ENCODE data around the gene MLLT6. TPM values are rescaled to one million over a fixed set of nuclear protein-coding genes. Genes with fewer than 3 reads are reported as not detected.

Gene MLLT6
- total RNA-seq, 1 experiment from 2014 or later: 50.6 TPM

DNA sequence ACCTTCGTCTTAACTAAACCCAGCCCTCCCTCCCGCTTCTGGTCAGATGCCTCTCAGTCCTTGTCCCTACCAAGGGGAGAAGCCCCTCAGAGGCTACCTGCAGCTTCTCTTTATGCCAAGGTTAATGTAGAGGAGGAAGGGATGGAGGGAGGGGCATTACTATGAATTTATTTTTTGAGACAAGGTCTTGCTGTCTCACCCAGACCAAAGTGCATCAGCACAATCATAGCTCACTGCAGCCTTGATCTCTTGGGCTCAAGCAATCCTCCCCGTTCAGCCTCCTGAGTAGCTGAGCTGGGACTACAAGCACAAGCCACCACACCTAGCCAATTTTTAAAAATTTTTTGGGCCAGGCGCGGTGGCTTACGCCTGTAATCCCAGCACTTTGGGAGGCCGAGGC is 45.7 kb upstream of the MLLT6 start:
- BruUV-seq (replicated peaks): no TSS peak
- no peak for DNase-seq (ENCODE audit: low read depth, low spot score)
- Histone ChIP-seq H3K27ac (ENCODE audit: low read length) (no peak overlapping the region), H3K36me3 (ENCODE audit: control insufficient read depth, insufficient read depth, low read length) (no peaks in the 10 kb centered on the region), H3K27me3 (ENCODE audit: control insufficient read depth, insufficient read depth, low read length) (no peaks in the 10 kb centered on the region), H3K4me3 (ENCODE audit: low read depth in 2 of 2, low read length in 2 of 2) (no peak overlapping the region), H3K9me3 (ENCODE audit: control insufficient read depth, insufficient read depth, low read depth, low read length) (no peaks in the 10 kb centered on the region), H3K4me1 (ENCODE audit: control insufficient read depth, insufficient read depth, low read length) (no peaks in the 10 kb centered on the region)
- ATAC-seq: no peak
- in situ Hi-C loops (cut with HindIII; ENCODE audit: low pct_unique_long_range_greater_than_20kb, low sequenced_read_pairs): no loop called here
- CTCF ChIA-PET: interaction anchor here (0.5 kb wide), 1 partner anchor 95 kb away, joined by 3 read pairs; no protein-coding TSS in a partner anchor
- TF ChIP-seq SIN3A (IDR thresholded peaks at IDR 0.05; ENCODE audit: borderline replicate concordance, insufficient read depth, low read depth, low read length): no peak
- TF ChIP-seq, protein P1, sequence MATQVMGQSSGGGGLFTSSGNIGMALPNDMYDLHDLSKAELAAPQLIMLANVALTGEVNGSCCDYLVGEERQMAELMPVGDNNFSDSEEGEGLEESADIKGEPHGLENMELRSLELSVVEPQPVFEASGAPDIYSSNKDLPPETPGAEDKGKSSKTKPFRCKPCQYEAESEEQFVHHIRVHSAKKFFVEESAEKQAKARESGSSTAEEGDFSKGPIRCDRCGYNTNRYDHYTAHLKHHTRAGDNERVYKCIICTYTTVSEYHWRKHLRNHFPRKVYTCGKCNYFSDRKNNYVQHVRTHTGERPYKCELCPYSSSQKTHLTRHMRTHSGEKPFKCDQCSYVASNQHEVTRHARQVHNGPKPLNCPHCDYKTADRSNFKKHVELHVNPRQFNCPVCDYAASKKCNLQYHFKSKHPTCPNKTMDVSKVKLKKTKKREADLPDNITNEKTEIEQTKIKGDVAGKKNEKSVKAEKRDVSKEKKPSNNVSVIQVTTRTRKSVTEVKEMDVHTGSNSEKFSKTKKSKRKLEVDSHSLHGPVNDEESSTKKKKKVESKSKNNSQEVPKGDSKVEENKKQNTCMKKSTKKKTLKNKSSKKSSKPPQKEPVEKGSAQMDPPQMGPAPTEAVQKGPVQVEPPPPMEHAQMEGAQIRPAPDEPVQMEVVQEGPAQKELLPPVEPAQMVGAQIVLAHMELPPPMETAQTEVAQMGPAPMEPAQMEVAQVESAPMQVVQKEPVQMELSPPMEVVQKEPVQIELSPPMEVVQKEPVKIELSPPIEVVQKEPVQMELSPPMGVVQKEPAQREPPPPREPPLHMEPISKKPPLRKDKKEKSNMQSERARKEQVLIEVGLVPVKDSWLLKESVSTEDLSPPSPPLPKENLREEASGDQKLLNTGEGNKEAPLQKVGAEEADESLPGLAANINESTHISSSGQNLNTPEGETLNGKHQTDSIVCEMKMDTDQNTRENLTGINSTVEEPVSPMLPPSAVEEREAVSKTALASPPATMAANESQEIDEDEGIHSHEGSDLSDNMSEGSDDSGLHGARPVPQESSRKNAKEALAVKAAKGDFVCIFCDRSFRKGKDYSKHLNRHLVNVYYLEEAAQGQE (IDR thresholded peaks at IDR 0.05; ENCODE audit: insufficient read depth in 1 of 2, low read depth in 2 of 2, low read length in 1 of 2): no peak
- TF ChIP-seq TCF7L2 (IDR thresholded peaks at IDR 0.05; ENCODE audit: low read depth, low read length): no peak
- TF ChIP-seq, protein P2, sequence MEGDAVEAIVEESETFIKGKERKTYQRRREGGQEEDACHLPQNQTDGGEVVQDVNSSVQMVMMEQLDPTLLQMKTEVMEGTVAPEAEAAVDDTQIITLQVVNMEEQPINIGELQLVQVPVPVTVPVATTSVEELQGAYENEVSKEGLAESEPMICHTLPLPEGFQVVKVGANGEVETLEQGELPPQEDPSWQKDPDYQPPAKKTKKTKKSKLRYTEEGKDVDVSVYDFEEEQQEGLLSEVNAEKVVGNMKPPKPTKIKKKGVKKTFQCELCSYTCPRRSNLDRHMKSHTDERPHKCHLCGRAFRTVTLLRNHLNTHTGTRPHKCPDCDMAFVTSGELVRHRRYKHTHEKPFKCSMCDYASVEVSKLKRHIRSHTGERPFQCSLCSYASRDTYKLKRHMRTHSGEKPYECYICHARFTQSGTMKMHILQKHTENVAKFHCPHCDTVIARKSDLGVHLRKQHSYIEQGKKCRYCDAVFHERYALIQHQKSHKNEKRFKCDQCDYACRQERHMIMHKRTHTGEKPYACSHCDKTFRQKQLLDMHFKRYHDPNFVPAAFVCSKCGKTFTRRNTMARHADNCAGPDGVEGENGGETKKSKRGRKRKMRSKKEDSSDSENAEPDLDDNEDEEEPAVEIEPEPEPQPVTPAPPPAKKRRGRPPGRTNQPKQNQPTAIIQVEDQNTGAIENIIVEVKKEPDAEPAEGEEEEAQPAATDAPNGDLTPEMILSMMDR (IDR thresholded peaks at IDR 0.05): no peak
- no peak for TF ChIP-seq POLR2AphosphoS5 (IDR thresholded peaks at IDR 0.05; ENCODE audit: low read depth, low read length)
- intact Hi-C loops (cut with micrococcal nuclease; ENCODE audit: unreplicated experiment): no loop called here
- POLR2A ChIA-PET: no interaction called here

DNA sequence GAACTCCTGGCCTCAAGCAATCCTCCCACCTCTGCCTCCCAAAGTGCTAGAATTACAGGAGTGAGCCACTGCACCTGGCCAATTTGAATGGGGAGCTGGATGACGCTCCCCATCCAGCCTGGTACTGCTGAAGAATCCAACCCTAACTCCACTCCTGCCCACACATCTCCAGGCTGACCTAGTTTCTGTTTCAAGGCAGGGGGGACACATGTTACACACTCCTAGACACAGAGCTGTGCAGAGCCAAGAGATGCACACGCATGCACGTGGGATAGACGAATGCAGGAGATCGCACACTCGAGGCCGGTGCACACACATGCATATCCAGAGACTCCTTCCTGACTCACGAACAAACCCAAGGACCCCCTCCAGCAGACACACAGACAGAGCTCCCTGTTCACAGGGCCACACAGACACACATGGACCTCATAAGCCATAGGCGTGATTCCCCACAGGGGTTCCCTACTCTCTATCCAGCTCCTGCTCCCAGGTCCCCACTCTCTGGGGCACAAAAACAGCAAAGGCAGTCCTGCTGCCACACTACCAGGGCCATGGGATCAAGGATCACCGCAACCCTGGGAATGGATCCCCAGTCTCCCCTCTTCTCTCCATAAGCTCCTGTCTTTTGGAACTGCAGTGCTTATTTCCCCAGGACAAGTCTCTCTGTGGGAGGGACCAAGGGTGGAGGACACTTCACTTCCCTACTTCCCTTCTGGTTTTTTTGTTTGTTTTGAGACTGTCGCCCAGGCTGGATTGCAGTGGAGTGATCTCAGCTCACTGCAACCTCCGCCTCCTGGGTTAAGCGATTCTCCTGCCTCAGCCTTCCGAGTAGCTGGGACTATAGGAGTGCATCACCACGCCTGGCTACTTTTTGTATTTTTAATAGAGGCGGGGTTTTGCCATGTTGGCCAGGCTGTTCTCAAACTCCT is 44.7 kb upstream of the MLLT6 start:
- Histone ChIP-seq H3K4me3 (ENCODE audit: low read depth in 2 of 2, low read length in 2 of 2) (no peak overlapping the region), H3K4me1 (ENCODE audit: control insufficient read depth, insufficient read depth, low read length) (no peaks in the 10 kb centered on the region), H3K36me3 (ENCODE audit: control insufficient read depth, insufficient read depth, low read length) (no peaks in the 10 kb centered on the region), H3K9me3 (ENCODE audit: control insufficient read depth, insufficient read depth, low read depth, low read length) (no peaks in the 10 kb centered on the region), H3K27ac (ENCODE audit: low read length) (no peak overlapping the region), H3K27me3 (ENCODE audit: control insufficient read depth, insufficient read depth, low read length) (no peaks in the 10 kb centered on the region)
- ChIA-PET POLR2A (no interaction called here), CTCF (interaction anchor here (1.0 kb wide), 1 partner anchor 102 kb away, joined by 3 read pairs; no protein-coding TSS in a partner anchor)
- DNase-seq (ENCODE audit: low read depth, low spot score): no peak
- TF ChIP-seq POLR2AphosphoS5 (IDR thresholded peaks at IDR 0.05; ENCODE audit: low read depth, low read length) (no peak), SIN3A (IDR thresholded peaks at IDR 0.05; ENCODE audit: borderline replicate concordance, insufficient read depth, low read depth, low read length) (no peak), TCF7L2 (IDR thresholded peaks at IDR 0.05; ENCODE audit: low read depth, low read length) (no peak)
- TF ChIP-seq, protein P2 (IDR thresholded peaks at IDR 0.05): no peak
- TF ChIP-seq, protein P1 (IDR thresholded peaks at IDR 0.05; ENCODE audit: insufficient read depth in 1 of 2, low read depth in 2 of 2, low read length in 1 of 2): no peak
- intact Hi-C loops (cut with micrococcal nuclease; ENCODE audit: unreplicated experiment) (no loop called here), in situ Hi-C loops (cut with HindIII; ENCODE audit: low pct_unique_long_range_greater_than_20kb, low sequenced_read_pairs) (no loop called here)
- no peak for ATAC-seq
- BruUV-seq (replicated peaks): no TSS peak

Measured in Panc1 (cell line).